Frontal cortex (tissue), 4 donors: ENCODE measurements around the gene EMP3. TPM values are rescaled to one million over a fixed set of nuclear protein-coding genes. Genes with fewer than 3 reads are reported as not detected.
A peak's percentile ranks its signal among the peaks of the same experiment; 100 is the strongest.
"Not testable (repeated sequence)": the region's sequence is repeated elsewhere in the genome, so short reads cannot be mapped to it uniquely, and the experiment has no call there.

Source experiments
- DNase-seq, 2 donors: peaks; one replicate each; pipeline ENCODE4 v3.0.0; 2012; ENCODE audit warnings: low spot score in 2 of 2
- FAIRE-seq: peaks from 2 replicates; lab custom pipeline; 2012; peaks lifted over from hg19 to GRCh38; lab: Jason Lieb, UNC
- total RNA-seq: library from RNA; depleted of rRNA; stranded (reverse); fragments of >200 nt; gene quantifications from one replicate; pipeline ENCODE4 v1.2.3, GENCODE V29; 2014
- donor health status: control.
- donor health status: control.
- donor health status: control.

The EMP3 gene, protein sequence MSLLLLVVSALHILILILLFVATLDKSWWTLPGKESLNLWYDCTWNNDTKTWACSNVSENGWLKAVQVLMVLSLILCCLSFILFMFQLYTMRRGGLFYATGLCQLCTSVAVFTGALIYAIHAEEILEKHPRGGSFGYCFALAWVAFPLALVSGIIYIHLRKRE
- 3.7 TPM for total RNA-seq

DNA sequence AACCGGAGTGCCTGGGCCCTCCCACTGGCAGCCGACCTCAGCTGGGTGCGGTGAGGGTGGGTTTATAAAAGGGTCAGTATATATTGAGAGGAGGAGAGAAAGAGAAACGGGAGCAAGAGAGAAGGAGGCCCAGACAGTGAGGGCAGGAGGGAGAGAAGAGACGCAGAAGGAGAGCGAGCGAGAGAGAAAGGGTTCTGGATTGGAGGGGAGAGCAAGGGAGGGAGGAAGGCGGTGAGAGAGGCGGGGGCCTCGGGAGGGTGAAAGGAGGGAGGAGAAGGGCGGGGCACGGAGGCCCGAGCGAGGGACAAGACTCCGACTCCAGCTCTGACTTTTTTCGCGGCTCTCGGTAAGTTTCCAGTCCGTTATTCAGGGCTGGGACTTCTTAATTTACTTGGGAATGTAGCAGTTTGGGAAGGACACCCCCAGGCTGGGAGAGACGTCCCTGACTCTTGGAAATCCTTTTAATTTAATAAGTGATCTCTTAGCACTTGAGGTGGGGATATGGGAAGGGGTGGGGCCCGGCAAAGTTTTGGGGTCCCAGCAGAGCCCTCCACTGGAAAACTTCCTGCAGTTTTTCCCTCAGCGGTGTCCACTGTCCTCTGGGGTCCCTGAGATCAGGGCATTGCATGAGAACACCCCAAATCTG, at the start of gene EMP3:
Gene EMP3 (plus strand): TSS at position 288 of the 646 bp plus-strand sequence. CDS start 1,293 bp downstream, outside the sequence.
- FAIRE-seq: no peak
- DNase-seq: peak in 1 of 2 donors; percentile 45

DNA sequence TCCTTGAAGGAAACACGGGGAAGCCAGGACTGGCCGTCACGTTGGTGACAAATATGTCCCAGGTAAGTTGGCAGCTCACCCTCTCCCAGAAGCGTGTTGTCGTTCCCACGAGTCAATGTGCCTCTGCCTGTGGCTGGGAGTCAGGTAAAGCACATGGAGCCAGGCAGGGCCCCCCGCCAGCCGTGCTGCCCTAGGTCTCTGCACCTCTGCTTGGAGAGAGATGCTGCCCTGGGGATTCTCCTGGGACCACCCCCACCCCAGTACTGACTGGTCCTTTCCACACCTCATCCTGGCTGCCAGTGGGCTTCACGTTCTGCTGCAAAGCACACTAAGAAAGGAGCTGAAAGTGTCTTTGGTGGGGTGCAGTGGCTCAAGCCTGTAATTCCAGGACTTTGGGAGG, 45.6 kb upstream of the EMP3 start:
- FAIRE-seq: no peak
- DNase-seq: no peak

DNA sequence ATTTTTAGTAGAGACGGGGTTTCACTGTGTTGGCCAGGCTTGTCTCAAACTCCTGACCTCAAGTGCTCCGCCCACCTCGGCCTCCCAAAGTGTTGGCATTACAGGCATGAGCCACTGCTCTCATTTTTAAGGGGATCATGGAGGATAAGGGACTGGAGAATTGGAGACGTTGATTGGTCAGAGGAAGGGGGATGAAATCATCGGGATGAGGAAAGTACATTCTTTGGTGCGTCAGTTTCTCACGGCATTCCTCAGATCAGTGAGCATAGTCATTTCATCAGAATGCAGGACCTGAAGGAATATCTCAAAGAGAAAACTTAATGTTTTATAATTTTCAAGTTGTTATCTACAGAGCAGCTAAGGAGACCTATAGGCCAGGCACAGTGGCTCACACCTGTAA, 41.4 kb upstream of the EMP3 start:
- no peak for DNase-seq
- no peak for FAIRE-seq

DNA sequence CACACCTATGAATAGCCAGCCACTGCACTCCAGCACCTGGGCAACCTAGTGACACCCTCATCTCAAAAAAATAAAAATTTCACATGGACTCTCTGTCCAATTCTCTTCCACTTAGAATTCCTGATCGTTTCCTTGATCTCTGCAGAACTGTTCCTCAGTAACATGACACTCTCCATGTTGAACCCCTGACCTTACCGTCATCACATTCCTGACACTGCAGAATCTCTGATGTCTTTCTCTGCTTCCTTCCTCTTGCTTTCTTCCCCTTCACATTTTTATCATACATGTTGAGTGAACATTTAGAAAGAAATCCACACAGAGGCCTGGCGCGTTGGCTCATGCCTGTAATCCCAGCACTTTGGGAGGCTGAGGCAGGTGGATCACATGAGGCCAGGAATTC, 40.5 kb upstream of the EMP3 start:
- FAIRE-seq: no peak
- no peak for DNase-seq

DNA sequence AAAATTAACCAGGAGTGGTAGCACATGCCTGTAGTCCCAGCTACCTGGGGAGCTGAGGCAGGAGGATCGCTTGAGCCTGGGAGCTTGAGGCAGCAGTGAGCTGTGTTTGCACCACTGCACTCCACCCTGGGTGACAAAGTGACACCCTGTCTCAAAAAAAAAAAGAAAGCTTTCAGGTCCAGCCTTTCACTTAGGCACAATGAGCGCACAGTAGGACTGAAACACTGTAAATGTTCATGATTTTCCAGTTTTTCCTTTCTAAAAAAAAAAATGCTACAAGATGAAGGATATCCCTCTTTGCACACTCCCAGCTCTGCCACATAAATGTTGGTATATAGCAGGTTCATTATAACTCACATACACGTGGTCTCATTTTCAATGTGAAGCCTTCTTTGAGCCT, 37.6 kb upstream of the EMP3 start:
- FAIRE-seq (no peak), DNase-seq (no peak)

DNA sequence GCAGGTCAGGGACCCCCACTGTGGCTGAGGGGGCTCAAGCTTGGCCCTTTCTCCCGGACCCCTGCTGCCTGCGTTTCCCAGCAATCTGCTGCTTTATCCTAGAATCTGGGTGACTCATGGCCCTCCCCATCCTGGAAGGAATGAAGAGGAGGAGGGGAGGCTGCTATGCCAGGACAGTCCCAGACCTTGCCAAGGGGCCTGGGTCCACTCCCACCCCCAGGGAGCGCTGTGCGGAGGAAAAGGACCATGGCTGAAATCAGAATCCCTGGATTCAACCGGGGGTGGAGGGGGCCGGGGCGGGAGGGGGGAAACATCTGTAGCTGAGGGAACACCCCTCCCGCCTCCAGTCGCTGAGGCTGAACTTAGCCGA, 35.0 kb upstream of the EMP3 start:
- DNase-seq: peak in 1 of 2 donors; percentile 46
- FAIRE-seq: no peak

DNA sequence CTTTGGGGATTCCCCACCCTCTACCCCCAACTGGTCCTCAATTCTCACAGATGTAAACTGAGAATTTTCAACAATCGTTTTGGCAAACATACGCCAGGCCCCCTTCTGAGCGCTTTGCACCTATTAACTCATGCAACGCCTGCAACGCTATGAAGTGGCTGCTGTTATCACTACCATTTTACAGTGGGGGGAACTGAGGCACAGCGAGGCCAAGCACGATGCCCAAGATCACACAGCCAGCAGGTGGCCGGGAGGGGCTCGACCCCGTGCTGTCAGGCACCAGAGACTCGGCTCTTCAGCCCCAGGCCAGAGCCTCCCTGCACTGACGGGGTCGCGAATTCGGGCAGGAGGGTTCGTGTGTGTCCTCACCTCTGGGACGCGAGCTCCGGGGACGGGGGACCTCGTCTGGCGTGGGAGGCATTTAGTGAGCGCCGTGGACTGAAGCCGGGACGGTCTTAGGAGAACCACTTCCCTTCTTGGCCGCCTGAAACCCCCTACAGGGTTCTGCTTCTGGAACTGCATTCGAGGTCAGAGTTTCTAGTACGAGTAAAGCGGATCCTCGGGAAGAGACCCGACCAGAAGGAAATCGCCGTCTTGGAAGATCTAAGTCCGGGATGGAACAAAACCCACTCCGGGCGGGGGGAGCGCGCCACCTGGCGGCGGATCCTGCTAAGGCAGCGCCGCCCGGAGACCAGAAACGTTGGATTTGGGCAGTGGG, 34.4 kb upstream of the EMP3 start:
- FAIRE-seq: no peak
- DNase-seq: peak; percentile 63 to 77

DNA sequence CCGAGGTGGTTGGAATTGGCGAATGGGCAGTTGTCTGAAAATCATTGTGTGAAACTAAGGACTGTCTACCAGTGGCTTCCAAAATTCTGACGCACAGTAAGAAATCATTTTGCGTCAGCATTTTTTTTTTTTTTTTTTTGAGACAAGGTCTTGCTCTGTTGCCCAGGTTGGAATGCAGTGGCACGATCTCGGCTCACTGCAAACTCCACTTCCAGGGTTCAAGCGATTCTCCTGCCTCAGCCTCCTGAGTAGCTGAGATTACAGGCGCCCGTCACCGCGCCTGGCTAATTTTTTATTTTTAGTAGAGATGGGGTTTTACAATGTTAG, 33.9 kb upstream of the EMP3 start:
- not testable (repeated sequence) for DNase-seq, FAIRE-seq

DNA sequence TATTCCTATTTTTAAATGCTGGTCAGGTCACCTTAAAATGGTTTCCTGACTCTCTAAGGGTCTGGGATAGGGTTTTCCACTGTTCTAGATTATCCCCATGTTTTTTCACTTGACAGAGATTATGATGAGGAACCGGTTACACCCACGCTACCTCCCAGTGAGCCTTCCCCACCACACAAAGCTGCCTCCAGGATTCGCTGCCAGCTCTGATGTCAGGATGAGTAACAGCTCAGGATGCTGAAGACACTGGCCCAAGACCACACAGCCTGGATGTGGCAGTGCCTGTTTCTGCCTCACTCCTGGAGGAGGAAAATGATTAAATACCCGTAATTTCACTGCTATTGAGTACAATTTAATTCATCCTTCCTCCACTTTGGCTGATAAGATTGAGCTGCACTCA, 32.6 kb upstream of the EMP3 start:
- no peak for DNase-seq
- no peak for FAIRE-seq

DNA sequence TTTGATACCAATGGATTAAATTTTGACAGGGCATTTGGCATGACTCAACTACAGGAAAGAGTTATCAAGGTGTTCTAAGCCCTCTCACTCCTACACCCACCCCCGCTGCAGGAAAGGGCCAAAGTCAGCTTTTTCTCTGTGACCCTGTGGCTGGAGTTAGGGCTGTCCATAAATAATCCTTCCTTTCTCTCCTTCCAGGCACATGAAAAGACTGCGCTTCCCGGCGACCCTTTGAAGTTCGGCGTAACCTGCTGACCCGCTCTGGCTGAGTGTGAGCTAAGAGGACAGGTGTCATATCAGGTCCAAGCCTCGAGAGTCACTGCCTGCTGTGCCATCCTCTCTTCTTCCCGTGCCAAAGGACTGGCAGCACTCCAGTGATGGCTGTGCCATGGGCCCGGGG, 29.9 kb upstream of the EMP3 start:
- FAIRE-seq: no peak
- no peak for DNase-seq

DNA sequence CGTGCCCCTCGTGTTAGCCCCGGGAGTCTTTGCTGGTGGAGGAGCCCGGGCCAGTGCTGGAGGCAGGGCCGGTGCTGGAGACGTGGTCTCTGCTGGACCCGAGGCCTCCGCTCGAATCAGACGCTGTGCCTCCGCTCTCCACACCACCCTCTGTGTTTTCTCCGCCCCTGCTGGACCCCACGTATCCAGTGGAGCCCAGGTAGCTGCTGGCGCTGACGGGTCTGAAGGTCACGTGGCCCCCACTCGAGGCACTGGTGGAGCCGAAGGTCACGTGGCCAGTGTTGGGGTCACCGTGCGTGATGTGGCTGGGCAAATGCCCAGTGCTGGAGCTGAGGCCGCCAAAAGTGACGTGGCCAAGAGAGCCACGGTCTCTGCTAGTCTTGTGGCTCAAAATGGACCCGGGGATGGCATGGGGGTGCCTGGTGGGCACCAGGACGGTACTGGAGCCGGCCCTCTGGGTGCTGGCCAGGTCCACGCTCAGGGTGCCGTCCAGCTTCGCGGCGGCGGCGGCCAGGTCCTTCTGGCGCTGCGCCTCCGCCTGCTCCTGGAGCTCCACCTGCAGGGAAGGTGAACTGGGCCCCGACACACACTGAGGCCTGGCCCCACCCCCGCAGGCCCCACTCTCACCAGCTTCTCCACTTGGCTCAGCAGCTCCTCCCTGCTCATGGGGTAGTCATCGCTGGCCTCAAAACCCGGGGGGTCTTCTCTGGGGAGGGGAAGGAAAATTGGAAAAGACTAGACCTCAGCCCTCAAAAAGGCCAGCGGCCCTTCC, 28.2 kb upstream of the EMP3 start:
- DNase-seq (no peak), FAIRE-seq (no peak)

DNA sequence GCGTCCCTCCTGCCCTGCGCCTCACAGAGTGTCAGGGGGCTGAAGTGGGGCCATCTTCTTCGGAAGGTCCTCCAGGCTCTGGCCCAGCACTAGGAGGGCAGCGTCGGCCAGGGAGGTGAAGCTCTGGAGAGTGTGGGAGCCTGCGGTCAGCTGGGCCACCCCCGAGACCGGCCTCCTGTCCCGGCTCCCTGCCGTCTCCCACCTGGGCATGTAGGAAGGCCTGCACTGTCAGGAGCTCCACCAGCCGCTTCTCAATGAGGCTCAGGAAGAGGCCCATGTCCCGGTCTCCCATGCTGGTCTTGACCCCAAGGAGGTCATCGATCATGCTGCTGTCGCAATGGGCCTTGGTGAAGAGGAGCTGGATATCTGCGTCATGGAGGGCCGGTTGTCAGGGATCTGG, 27.4 kb upstream of the EMP3 start:
- DNase-seq: no peak
- FAIRE-seq: no peak

DNA sequence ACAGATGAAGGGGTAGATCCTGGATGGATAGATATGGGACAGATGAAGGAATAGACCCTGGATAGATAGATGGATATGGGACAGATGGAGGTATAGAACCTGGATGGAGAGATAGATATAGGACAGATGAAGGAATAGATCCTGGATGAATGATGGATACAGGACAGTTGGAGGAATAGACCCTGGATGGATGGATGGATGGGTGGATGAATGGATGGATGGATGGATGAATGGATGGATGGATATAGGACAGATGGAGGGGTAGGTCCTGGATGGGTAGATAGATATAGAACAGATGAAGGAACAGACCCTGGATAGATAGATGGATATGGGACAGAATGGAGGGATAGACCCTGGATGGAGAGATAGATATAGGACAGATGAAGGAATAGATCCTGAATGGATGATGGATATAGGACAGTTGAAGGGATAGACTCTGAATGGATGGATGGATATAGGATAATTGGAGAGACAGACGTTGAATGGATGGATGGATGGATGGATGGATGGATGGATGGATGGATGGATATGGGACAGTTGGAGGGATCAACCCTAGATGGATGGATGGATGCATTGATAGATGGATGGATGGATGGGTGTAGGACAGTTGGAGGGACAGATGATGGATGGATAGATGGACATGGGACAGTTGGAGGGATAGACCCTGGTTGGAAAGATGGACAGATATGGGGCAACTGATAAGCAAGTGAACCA, 23.3 kb upstream of the EMP3 start:
- no peak for FAIRE-seq
- DNase-seq: no peak

DNA sequence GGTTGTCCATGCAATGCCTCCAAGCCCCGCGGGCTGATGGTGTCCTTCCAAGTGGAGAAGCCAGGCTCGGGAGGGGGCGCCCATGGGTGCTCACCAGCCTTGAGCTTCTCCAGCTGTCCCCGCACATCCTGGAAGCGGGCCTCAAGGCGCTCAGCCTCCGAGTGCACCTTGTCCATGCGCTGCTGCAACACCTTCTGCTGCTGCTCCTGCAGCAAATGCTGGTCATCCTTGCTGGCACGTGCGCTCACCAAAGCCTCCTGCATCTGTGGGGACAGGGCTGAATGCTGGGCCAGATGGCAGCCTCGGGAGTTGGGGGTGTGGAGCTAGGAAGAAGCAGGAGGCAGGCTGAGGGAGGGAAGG, 22.8 kb upstream of the EMP3 start:
- FAIRE-seq (no peak), DNase-seq (no peak)

DNA sequence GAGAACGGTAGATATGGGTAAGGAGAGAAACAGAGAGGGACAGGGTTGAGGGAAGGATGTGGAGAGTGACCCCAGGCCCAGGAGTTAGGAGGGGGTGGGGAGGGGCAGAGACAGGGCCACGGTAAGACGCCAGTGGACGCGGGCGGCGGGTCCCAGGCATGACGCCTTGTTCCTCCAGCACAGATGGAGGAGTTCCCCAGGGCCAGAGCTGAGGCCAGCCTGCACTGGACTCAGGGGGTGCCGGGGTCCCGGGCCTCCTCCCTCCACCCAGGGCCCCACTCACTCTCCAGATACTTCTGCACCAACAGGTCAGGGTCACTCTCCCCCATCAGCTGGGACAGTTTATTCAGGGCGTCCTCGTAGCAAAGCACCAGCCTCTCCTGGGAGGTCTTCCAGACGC, 22.0 kb upstream of the EMP3 start:
- DNase-seq: no peak
- no peak for FAIRE-seq

DNA sequence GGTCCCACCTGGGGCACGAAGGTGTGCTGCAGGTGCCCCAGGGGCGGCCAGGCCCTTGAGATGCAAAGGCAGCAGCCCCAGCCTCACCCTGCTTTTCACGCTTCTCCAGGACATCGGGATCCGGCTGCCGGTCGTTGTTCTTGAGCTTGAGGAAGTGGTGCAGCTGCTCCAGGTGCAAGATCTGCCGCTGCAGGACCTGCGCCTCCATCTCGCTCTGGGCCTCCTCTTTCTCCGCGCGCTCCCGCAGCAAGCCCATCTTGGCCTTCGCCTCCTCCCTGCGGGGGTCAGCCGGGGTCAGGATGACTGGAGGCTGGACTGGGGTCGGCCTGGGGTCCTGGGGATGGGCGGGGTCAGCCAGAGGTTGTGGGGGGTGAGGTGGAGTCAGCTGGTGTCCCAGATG, 21.5 kb upstream of the EMP3 start:
- FAIRE-seq: no peak
- no peak for DNase-seq

DNA sequence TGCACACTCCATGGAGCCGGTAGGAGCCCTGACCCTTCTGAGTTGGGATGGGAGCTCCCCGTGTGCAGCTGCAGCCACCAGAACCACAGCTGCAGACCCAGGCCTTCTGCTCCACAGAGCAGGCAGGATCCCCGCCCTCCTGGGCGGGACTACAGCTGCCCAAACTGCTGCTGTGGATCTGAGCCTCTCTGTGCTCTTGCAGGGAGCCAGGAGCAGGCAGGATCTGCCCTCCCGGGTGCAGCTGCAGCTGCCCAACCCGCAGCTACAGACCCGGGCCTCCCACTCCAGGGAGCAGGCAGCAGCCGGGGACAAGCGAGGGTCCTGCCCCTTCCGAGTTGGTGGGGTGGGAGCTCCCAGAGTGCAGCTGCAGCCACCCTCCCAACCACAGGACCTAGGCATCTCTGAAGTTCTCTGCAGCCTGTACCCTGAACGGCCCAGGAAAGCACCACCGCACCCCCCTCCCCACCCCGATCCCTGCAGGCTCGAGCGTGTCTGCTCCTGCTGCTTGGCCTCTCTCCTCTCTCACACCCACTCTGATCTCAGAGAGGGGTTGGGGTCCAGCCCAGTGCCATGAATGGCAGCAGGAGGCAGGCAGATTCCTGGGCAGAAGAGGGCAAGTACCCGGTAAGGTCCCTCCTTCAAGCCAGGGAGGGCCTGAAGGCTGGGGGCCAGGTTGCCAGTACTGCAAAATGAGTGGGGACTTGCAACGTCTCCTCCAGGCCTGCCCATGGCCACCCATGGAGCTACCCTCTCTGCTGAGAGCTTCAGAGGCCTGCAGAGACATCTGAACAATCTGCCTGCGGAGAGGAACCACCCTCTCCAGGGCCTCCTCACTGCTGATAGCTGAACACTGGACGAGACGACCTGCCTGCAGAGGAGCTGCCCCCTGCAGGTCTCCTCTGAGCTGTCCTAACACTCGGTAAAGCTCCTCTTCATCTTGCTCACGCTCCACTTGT, 16.4 kb upstream of the EMP3 start:
- FAIRE-seq (no peak), DNase-seq (no peak)

DNA sequence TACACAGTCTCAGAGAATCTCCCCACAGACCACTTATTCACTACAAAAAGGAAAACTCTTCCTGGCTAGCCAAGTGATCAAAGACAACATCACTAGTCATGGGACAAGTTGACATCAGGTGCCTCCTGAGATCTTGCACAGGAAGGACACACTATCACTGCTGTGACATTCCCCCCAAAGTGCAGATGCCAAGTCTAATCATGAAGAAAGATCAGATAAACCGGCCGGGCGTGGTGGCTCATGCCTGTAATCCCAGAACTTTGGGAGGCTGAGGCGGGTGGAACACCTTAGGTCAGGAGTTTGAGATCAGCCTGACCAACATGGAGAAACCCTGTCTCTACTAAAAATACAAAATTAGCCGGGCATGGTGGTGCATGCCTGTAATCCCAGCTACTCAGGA, 15.6 kb upstream of the EMP3 start:
- not testable (repeated sequence) for FAIRE-seq, DNase-seq

DNA sequence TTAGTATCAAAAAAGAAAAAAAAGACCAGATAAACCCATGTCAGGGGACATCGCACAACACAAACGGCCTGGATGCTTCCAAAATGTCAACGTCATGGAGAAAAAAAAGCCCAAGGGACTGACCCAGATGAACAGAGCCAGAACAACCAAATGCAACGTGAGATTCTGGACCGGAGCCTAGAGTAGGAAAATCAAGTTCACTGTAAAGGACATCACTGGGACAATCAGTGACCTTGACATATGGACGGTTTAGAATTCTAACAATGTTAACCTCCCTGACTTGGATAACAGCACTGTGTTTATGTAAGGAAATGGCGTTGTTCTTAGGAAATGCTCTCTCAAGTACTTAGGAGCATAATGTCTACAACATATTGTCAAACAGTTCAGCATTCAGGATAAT, 15.1 kb upstream of the EMP3 start:
- FAIRE-seq (no peak), DNase-seq (no peak)
